Mesenteric fat pad (tissue), 1 donor: ENCODE results near the gene COG5. TPM values are rescaled to one million over a fixed set of nuclear protein-coding genes. Genes with fewer than 3 reads are reported as not detected.

Experiments used
- DNase-seq: peaks from one replicate; pipeline ENCODE4 v3.0.0-alpha.2; 2020; ENCODE audit warnings: low spot score
- total RNA-seq: library from RNA; stranded (reverse); fragmentation: NEBNext Ultra II Directional; extraction: Animal tissue kit (Norgen Biotek cat#: 25700); gene quantifications from one replicate; pipeline ENCODE4 v1.2.1, GENCODE V29; 2021
- donor health status: DM: yes; HTN: yes; CAD: no.

Gene COG5
- total RNA-seq, 1 donor from 2014 or later = 51.6 TPM

GRCh38 chr7:107190090-107190489 is 373.6 kb downstream of the COG5 start:
- no peak for DNase-seq

GRCh38 chr7:107187774-107188173 is 375.9 kb downstream of the COG5 start:
- no peak for DNase-seq

GRCh38 chr7:107186240-107186639 is 377.5 kb downstream of the COG5 start:
- DNase-seq = no peak

- no peak for DNase-seq
Observed at GRCh38 chr7:107185716-107186115, 378.0 kb downstream of the COG5 start.

GRCh38 chr7:107181172-107181571 is 382.5 kb downstream of the COG5 start:
- no peak for DNase-seq

GRCh38 chr7:107180378-107180777 is 383.3 kb downstream of the COG5 start:
- no peak for DNase-seq

- no peak for DNase-seq
Observed at GRCh38 chr7:107179326-107180164, 384.2 kb downstream of the COG5 start.

GRCh38 chr7:107173691-107174406 is 389.9 kb downstream of the COG5 start:
- DNase-seq = no peak

GRCh38 chr7:107173191-107173590 is 390.5 kb downstream of the COG5 start:
- DNase-seq = no peak

- DNase-seq = no peak
Observed at GRCh38 chr7:107172276-107173032, 391.3 kb downstream of the COG5 start.

- DNase-seq = no peak
Observed at GRCh38 chr7:107171496-107171895, 392.2 kb downstream of the COG5 start.

GRCh38 chr7:107170051-107170915 is 393.4 kb downstream of the COG5 start:
- DNase-seq = no peak

GRCh38 chr7:107169120-107170050 is 394.3 kb downstream of the COG5 start:
- peak; percentile 98 for DNase-seq

- peak; percentile 97 for DNase-seq
Observed at GRCh38 chr7:107168233-107169119, 395.2 kb downstream of the COG5 start, which contains the start of gene HBP1. TSS of gene HBP1 (plus strand) at chr7:107169003. CDS start at chr7:107179894, 10,891 bp downstream.

- no peak for DNase-seq
Observed at GRCh38 chr7:107167483-107168232, 396.1 kb downstream of the COG5 start.

- DNase-seq = no peak
Observed at GRCh38 chr7:107166736-107167426, 396.8 kb downstream of the COG5 start.

GRCh38 chr7:107165341-107165740 is 398.4 kb downstream of the COG5 start:
- DNase-seq = no peak
